ENCODE results near the gene MTHFD2L. TPM values are rescaled to one million over a fixed set of nuclear protein-coding genes. Genes with fewer than 3 reads are reported as not detected.
A peak's percentile ranks its signal among the peaks of the same experiment; 100 is the strongest.

The MTHFD2L gene
- total RNA-seq, 3 donors from 2014 or later: 10.7 to 12.9 (median 11.6) TPM

- no peaks in the 10 kb centered on the region for H3K9me3 ChIP-seq
- no peaks in the 10 kb centered on the region for H3K36me3 ChIP-seq (ENCODE audit: low read depth)
- ATAC-seq (no peak), DNase-seq (no peak)
- TF ChIP-seq, protein P1, sequence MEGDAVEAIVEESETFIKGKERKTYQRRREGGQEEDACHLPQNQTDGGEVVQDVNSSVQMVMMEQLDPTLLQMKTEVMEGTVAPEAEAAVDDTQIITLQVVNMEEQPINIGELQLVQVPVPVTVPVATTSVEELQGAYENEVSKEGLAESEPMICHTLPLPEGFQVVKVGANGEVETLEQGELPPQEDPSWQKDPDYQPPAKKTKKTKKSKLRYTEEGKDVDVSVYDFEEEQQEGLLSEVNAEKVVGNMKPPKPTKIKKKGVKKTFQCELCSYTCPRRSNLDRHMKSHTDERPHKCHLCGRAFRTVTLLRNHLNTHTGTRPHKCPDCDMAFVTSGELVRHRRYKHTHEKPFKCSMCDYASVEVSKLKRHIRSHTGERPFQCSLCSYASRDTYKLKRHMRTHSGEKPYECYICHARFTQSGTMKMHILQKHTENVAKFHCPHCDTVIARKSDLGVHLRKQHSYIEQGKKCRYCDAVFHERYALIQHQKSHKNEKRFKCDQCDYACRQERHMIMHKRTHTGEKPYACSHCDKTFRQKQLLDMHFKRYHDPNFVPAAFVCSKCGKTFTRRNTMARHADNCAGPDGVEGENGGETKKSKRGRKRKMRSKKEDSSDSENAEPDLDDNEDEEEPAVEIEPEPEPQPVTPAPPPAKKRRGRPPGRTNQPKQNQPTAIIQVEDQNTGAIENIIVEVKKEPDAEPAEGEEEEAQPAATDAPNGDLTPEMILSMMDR (IDR thresholded peaks at IDR 0.05): no peak
- no peaks in the 10 kb centered on the region for H3K4me1 ChIP-seq (ENCODE audit: low read depth)
- intact Hi-C loops (cut with DNase I, micrococcal nuclease): loop anchor here in 1 of 2 donors (10.0 kb wide), 1 partner anchor 83 kb away; no protein-coding TSS in a partner anchor
- H3K4me3 ChIP-seq: no peak within 1 kb of the TSS
Observed at GRCh38 chr4:74308215-74308614, 150.3 kb downstream of the MTHFD2L start, which contains the start of gene EPGN. Gene EPGN (plus strand): TSS chr4:74308470. CDS start chr4:74308534, 64 bp downstream.

DNA sequence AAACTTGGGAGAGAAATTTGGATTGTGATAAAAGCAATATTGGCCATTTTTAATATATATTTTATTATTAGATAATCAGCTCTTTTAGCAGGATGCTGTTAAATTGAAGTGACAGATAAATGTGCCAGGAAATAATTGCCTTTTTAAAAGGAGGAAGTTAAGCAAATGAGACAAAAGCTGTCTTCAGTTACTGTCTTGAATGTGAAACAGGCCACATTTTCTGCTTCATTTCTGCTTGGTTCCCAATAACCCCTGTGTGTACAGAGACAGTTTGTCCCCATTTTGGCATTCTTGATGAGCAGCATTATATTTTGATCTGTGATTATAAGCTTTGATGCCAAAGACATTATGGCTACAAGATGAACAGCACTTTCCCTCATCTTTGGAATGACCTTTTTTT is 151.3 kb downstream of the MTHFD2L start:
- intact Hi-C loops (cut with DNase I, micrococcal nuclease): loop anchor here in 1 of 2 donors (10.0 kb wide), 1 partner anchor 84 kb away; no protein-coding TSS in a partner anchor
- no peaks in the 10 kb centered on the region for H3K4me1 ChIP-seq (ENCODE audit: low read depth)
- no peak overlapping the region for H3K4me3 ChIP-seq
- TF ChIP-seq, protein P1 (IDR thresholded peaks at IDR 0.05): no peak
- no peak for DNase-seq
- H3K9me3 ChIP-seq: no peaks in the 10 kb centered on the region
- H3K36me3 ChIP-seq (ENCODE audit: low read depth): no peaks in the 10 kb centered on the region
- ATAC-seq: no peak

GRCh38 chr4:74311696-74312313 is 153.9 kb downstream of the MTHFD2L start:
- peak in 1 of 3 donors; percentile 82 for DNase-seq
- H3K9me3 ChIP-seq: no peaks in the 10 kb centered on the region
- intact Hi-C loops (cut with DNase I, micrococcal nuclease): loop anchor here in 1 of 2 donors (5.0 kb wide), 1 partner anchor 125 kb away; no protein-coding TSS in a partner anchor
- TF ChIP-seq, protein P1 (IDR thresholded peaks at IDR 0.05): peak; percentile 16
- no peaks in the 10 kb centered on the region for H3K36me3 ChIP-seq (ENCODE audit: low read depth)
- ATAC-seq: peak; percentile 45
- no peak overlapping the region for H3K4me3 ChIP-seq
- no peaks in the 10 kb centered on the region for H3K4me1 ChIP-seq (ENCODE audit: low read depth)

DNA sequence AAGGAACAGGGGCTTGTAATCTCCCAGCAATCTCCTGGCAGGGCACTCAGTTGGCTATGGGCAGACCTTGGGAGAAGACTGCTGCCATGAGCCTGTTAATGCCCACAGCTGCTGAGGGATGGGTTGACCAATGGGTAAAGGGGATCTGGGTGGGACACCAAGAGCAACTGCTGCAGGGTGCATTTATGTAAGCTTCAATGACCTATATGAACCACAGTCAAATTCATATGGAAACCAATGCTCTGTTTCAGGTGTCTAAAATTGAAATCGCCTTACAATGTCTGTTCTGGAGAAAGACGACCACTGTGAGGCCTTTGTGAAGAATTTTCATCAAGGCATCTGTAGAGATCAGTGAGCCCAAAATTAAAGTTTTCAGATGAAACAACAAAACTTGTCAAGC is 156.4 kb downstream of the MTHFD2L start:
- no peaks in the 10 kb centered on the region for H3K36me3 ChIP-seq (ENCODE audit: low read depth)
- ATAC-seq: no peak
- H3K4me1 ChIP-seq (ENCODE audit: low read depth): no peaks in the 10 kb centered on the region
- H3K9me3 ChIP-seq: no peaks in the 10 kb centered on the region
- H3K4me3 ChIP-seq: no peak overlapping the region
- TF ChIP-seq, protein P1 (IDR thresholded peaks at IDR 0.05): no peak
- DNase-seq: no peak
- intact Hi-C loops (cut with DNase I, micrococcal nuclease): loop anchor here in 1 of 2 donors (5.0 kb wide), 1 partner anchor 127 kb away; no protein-coding TSS in a partner anchor

GRCh38 chr4:74314944-74315343 is 157.0 kb downstream of the MTHFD2L start:
- H3K4me3 ChIP-seq: no peak overlapping the region
- no peaks in the 10 kb centered on the region for H3K4me1 ChIP-seq (ENCODE audit: low read depth)
- H3K36me3 ChIP-seq (ENCODE audit: low read depth): no peaks in the 10 kb centered on the region
- TF ChIP-seq, protein P1 (IDR thresholded peaks at IDR 0.05): no peak
- H3K9me3 ChIP-seq: no peaks in the 10 kb centered on the region
- DNase-seq (no peak), ATAC-seq (no peak)
- intact Hi-C loops (cut with DNase I, micrococcal nuclease): loop anchor here in 1 of 2 donors (5.0 kb wide), 1 partner anchor 128 kb away; no protein-coding TSS in a partner anchor
